SW 1271 (cell line): ENCODE data around the gene CELA2B.
"Not testable (repeated sequence)": the region's sequence is repeated elsewhere in the genome, so short reads cannot be mapped to it uniquely, and the experiment has no call there.

Experiments used
- DNase-seq, 2 experiments: peaks; one replicate each; lab custom pipeline; 2025; lab: John Stamatoyannopoulos, UW

The CELA2B gene

GRCh38 chr1:15469361-15469760 lies 6.5 kb upstream of the CELA2B start:
- DNase-seq: no peak

- DNase-seq: not testable (repeated sequence)
Observed at GRCh38 chr1:15469821-15470448, 6.0 kb upstream of the CELA2B start.

- not testable (repeated sequence) for DNase-seq
Observed at GRCh38 chr1:15471067-15471466, 4.8 kb upstream of the CELA2B start.

GRCh38 chr1:15471723-15472122 lies 4.2 kb upstream of the CELA2B start:
- DNase-seq: not testable (repeated sequence)

GRCh38 chr1:15472587-15472986 lies 3.3 kb upstream of the CELA2B start:
- no peak for DNase-seq

- no peak for DNase-seq
Observed at GRCh38 chr1:15476927-15477326, 1.0 kb downstream of the CELA2B start.

GRCh38 chr1:15477646-15478212 lies 1.8 kb downstream of the CELA2B start:
- DNase-seq: no peak

GRCh38 chr1:15479654-15480347 lies 3.9 kb downstream of the CELA2B start:
- no peak for DNase-seq

GRCh38 chr1:15482455-15482854 lies 6.6 kb downstream of the CELA2B start:
- not testable (repeated sequence) for DNase-seq

GRCh38 chr1:15482983-15483543 lies 7.2 kb downstream of the CELA2B start:
- not testable (repeated sequence) for DNase-seq

- no peak for DNase-seq
Observed at GRCh38 chr1:15483971-15484370, 8.1 kb downstream of the CELA2B start.

GRCh38 chr1:15484443-15484842 lies 8.5 kb downstream of the CELA2B start:
- not testable (repeated sequence) for DNase-seq

- DNase-seq: no peak
Observed at GRCh38 chr1:15485636-15486035, 9.7 kb downstream of the CELA2B start.

GRCh38 chr1:15486844-15487610 lies 11.1 kb downstream of the CELA2B start:
- not testable (repeated sequence) for DNase-seq

- DNase-seq: no peak
Observed at GRCh38 chr1:15488371-15488770, 12.5 kb downstream of the CELA2B start.

- DNase-seq: no peak
Observed at GRCh38 chr1:15489052-15489736, 13.3 kb downstream of the CELA2B start.

GRCh38 chr1:15491010-15491409 lies 15.1 kb downstream of the CELA2B start:
- not testable (repeated sequence) for DNase-seq

GRCh38 chr1:15492596-15492995 lies 16.7 kb downstream of the CELA2B start:
- no peak for DNase-seq

GRCh38 chr1:15493869-15494390 lies 18.0 kb downstream of the CELA2B start:
- no peak for DNase-seq

- no peak for DNase-seq
Observed at GRCh38 chr1:15500184-15501178, 24.6 kb downstream of the CELA2B start.
